NCI-H1105 (cell line): Measurements from ENCODE around the gene TTLL3.
"Not testable (repeated sequence)": the region's sequence is repeated elsewhere in the genome, so short reads cannot be mapped to it uniquely, and the experiment has no call there.

Source experiments
- DNase-seq: peaks from one replicate; lab custom pipeline; 2025; lab: John Stamatoyannopoulos, UW

TTLL3 gene

DNA sequence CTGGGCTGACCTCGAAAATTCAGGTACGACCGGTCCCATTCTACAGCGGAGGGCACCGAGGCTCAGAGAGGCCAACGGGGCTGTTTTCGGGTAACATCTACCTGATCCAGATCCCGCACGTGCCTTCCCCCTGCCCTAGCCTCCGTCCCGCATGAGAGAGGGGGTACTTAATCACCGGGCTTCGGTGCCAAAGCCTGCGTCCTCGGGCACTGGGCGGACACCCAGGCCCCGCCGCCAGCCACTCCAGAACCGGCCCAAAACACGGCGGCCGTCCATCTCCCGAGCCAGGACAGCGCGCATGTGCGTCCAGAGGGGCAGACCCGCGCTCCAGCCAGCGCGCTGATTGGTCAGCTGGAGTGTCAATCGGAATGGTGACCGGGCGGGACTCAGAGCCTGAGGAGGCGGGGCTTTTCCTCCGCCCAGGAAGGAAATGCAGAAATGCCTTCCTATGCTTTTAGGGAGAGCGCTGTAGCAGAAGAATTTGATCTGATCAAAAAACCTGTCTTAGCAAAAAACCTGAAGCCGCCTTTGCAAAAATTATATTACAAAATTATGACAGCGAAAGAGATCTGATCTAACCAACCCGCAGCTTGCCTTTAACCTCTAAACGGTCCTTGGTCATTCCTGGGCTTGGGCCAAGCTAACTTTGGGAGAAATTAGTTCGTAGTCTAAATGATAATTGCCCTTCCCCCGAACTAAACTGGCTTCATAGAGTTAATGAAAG is 33.8 kb downstream of the TTLL3 start, which contains the start of gene RPUSD3:
Gene RPUSD3, minus strand, starts transcription at position 294 of the 724 bp plus-strand sequence. Its CDS starts 18 bp downstream, at position 276.
- DNase-seq, result peak; percentile 77

GRCh38 chr3:9846231-9846630 is 36.2 kb downstream of the TTLL3 start:
- no peak for DNase-seq

DNA sequence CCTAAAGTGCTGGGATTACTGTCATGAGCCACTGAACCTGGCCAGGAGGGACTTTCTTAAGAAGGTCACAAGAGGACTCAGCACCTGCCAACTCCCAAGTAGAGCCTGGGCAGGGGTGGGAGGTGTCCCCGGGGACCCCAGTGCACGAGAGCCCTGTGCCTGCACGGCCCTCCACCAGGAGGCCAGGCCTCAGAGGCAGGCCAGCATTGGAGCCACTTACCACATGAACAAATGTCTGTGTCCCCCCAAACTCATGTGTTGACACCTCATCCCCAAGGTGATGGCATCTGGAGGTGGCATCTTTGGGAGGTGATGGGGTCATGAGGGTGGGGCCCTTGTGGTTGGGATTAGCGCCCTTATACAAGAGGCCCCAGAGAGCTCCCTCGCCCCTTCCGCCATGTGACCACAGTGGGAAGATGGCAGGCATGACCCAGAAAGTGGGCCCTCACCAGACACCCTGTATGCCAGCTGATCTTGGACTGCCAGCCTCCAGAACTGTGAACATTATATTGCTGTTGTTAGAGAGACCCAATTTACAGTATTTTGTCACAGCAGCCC is 36.9 kb downstream of the TTLL3 start:
- DNase-seq, result no peak

DNA sequence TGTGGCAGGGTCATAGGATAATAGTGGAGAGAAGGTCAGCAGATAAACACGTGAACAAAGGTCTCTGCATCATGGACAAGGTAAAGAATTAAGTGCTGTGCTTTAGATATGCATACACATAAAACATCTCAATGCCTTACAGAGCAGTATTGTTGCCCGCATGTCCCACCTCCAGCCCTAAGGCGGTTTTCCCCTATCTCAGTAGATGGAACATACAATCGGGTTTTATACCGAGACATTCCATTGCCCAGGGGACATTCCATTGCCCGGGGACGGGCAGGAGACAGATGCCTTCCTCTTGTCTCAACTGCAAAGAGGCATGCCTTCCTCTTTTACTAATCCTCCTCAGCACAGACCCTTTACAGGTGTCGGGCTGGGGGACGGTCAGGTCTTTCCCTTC is 37.8 kb downstream of the TTLL3 start:
- DNase-seq, result not testable (repeated sequence)

DNA sequence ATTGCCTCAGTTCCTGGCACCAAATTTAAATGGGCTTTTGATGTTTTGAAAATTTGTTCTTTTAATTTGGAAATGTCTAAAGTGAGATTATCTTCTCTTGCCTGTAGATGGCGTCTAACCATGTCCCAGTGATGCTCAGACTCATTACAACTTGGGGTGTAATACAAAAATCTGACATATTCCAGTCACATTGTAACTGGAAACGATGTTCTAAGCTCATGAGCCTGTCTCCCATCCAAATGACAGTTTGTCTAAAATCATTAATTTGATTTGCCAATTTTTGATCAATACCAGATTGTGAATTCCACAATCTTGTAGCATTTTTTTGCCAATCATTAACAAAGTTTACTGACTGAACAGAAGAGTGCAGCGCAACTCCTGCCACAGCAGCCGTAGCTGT is 38.8 kb downstream of the TTLL3 start:
- not testable (repeated sequence) for DNase-seq

- DNase-seq, result not testable (repeated sequence)
Measured at GRCh38 chr3:9851383-9851782, 41.3 kb downstream of the TTLL3 start.

GRCh38 chr3:9851926-9852325 is 41.9 kb downstream of the TTLL3 start:
- not testable (repeated sequence) for DNase-seq

DNA sequence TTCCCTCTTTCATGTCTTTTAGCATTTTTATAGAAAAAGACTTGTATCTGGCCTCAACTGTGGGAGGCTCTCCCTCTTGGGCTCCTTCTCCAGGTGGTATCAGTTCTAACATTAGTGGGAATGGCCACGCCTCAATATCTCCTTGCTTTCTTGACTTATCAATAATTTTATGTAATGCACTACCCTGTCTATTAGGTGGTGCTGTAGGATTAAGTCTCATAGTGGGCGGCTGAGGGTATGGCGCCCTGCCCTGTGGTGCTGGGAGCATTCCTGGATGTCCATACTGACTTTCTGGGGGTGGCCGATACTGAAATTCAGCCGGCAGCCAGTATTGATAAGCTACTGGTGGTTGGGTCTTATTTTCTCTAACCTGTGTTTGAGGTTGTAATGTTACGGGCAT is 42.5 kb downstream of the TTLL3 start:
- no peak for DNase-seq

- not testable (repeated sequence) for DNase-seq
Measured at GRCh38 chr3:9854291-9854940, 44.4 kb downstream of the TTLL3 start.

GRCh38 chr3:9855594-9855993 is 45.5 kb downstream of the TTLL3 start:
- no peak for DNase-seq

DNA sequence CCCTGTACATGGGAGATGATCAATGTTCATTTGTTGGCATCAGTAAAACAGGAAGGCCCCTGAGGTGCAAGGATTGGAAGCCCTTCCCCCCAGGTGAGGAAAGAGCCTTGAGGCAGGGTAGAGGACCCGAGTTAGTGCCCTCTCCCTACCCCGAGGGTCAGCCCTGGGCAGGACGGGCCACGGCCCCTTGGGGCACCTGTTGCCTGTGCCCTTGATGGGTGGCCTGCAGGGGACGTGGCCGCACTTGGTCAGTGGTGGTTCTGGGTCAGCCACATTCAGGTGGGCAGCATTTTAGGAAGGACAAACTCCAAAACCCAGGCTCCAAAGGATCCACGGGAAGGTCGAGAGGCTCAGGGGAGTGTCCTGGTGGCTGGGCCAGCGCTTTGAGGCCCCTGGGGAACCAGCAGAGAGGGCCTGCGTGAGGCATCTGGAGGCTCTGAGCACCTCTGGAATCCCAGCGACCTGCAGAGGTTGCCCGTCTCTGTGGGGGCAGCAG is 49.5 kb downstream of the TTLL3 start:
- DNase-seq, result no peak

- DNase-seq, result no peak
Measured at GRCh38 chr3:9861201-9861600, 51.1 kb downstream of the TTLL3 start.

DNA sequence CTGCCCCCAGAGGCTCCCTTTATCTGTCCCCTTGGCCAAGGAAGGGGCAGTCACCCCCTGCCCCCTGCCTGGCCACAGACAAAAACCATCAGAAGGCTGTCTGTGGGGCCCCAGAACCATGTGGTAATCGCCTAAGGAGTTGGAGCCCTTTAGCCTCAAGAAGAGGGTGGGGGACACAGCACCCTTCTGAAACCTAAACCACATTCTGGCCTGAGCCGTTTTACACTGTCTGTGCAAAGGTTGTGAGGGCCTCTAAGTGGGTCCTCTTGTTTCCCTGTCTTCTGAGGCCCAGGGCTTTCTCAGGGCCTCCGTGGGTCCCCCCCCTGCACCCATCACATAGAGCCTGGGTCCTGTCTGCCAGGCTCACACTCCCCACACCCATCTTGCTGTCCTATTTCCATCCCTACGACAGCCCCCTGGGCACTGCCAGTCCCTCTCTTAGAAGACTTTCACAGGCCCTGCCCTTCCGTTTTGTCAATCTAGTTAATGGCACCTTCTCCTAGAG is 51.6 kb downstream of the TTLL3 start:
- no peak for DNase-seq

DNA sequence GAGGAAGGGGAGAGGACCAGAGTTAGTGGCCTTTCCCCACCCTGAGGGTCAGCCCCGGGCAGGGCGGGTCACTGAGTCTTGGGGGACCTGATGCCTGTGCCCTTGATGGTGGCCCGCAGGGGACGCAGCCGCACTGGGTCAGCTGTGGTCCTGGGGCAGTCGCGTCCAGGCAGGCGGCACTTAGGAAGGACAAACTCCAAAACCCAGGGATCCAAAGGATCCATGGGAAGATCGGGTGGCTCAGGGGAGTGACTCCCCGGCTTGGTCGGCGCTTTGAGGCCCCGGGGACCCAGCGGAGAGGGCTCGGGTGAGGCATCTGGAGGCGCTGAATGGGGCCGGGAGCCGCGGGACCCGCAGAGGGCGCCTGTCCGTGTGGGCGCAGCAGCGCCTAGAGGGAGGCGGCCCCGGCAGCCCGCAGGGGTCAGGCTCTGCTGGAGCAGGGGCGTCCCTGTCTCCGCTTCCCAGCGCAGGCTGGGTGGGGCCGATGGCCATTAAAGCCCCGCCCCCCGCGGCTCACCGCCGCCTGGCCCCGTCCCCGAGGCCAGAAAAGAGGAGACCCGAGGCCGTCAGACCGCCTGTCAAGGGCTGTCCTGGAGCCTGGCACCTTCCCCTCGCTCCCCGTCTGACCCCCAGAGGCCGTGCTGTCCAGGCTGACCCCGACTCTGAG is 52.5 kb downstream of the TTLL3 start:
- no peak for DNase-seq

- no peak for DNase-seq
Measured at GRCh38 chr3:9863058-9863772, 53.2 kb downstream of the TTLL3 start.

- DNase-seq, result no peak
Measured at GRCh38 chr3:9864200-9864927, 54.3 kb downstream of the TTLL3 start.

- not testable (repeated sequence) for DNase-seq
Measured at GRCh38 chr3:9865125-9865637, 55.1 kb downstream of the TTLL3 start.

- DNase-seq, result no peak
Measured at GRCh38 chr3:9866639-9867038, 56.6 kb downstream of the TTLL3 start.

DNA sequence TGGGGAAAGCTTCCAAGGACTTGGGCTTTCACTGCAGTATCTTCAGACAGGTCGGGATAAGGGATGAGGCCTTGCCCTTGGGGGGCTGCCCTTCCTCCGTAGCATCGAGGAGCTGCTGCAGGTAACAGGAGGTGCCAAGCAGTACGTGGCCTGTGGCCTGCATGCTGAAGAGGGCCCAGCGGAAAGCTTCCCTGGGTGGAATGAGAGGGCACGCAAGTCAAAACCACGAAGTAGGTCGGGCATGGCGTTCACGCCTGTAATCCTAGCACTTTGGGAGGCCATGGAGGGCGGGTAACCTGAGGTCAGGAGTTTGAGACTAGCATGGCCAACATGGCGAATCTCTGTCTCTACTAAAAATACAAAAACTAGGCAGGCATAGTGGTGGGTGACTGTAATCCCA is 57.0 kb downstream of the TTLL3 start:
- no peak for DNase-seq

DNA sequence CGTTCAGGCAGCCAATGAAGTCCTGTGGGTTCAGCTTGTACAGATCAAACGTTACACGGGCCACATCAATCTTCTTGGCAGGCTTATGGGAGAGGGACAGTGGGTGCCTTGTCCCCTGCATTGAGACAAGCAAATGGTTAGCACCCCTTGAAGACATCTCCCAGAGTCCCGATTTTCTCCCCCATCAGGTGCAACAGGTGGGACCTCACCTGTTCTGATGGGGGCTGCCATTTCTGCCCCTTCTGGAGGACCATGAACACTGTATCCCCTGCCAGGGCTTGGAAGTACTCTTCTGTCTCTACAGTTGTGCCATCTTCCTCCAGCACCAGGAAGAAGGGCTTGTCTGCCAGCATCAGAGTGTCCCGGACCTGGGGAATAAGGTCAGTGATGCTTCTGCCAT is 59.9 kb downstream of the TTLL3 start:
- DNase-seq, result no peak

- DNase-seq, result no peak
Measured at GRCh38 chr3:9870978-9871377, 60.9 kb downstream of the TTLL3 start.
